GM19395 (cell line): Measurements from ENCODE around the gene PHC2.
"Not testable (repeated sequence)": the region's sequence is repeated elsewhere in the genome, so short reads cannot be mapped to it uniquely, and the experiment has no call there.

Source experiments
- ATAC-seq: cut with Tn5 transposase; IDR thresholded peaks from one replicate; pipeline ENCODE4 v1.9.1; 2021; ENCODE audit warnings: mild to moderate bottlenecking, moderate library complexity; ENCODE audit not compliant: unreplicated experiment

PHC2 gene

DNA sequence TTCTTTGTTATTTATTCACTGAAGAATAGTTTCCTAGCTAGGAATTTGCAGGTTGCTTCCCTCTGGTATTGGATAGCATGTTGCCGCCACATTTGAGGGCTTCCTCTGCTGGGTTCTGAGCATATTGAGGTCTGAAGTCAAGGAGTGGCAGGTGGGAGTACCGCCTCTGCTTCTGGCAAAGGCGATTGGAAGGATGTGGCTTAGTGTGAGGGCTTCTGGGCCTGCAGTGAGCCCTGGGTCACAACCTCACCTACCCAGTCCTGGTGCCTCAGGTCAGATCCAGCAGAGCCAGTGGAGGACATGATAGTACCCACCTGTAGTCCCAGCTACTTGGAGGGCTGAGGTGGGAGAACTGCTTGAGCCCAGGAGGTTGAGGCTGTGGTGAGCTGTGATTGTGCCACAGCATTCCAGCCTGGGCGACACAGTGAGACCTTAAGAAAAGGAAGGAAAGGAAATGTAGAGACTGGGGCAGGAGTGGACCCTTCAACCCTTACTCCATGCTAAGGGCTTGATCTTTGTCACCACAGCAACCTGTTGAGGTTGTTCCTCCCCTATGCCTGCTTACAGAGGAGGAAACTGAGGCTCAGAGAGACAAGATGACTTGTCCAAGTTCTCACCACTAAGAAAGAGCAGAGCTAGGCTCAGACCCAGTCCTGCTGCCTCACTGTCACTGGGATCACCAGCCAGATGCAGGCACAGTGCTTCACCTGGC, 132.8 kb downstream of the PHC2 start:
- no peak for ATAC-seq

DNA sequence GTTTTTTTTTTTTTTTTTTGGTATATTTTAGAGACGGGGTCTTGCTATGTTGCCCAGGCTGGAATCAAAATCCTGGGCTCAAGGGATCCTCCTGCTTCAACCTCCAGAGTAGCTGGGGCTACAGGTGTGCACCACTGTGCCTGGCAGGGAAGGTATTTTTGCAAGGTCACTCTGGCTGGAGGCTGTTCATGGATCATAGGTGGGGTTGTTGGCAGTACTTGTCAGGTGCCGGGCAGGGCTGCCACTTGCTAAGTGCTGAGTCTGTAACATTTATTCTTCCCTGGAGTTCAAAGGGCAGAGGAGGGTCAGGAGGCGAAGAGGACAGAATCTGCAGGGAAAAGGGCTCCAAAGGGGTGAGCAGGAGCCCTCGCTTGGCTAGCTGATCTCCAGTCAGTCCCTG, 134.1 kb downstream of the PHC2 start:
- no peak for ATAC-seq

DNA sequence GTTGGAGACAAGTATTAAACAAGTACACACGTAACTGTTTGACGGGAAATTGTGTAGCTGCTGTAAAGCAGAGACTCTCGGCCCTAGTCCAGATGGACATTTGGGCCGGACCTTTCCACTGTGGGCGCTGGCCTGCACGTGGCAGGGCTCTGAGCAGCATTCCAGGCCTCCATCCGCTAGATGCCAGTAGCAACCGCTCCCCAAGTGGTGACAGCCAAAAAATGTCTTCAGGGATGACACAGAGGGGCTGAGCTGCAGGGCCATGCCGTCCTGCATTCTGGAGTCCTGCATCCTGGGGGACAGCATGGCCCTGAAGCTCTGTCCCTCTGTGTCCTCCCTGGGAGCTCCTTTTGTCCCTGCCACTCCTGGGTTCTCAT, 134.8 kb downstream of the PHC2 start:
- no peak for ATAC-seq

DNA sequence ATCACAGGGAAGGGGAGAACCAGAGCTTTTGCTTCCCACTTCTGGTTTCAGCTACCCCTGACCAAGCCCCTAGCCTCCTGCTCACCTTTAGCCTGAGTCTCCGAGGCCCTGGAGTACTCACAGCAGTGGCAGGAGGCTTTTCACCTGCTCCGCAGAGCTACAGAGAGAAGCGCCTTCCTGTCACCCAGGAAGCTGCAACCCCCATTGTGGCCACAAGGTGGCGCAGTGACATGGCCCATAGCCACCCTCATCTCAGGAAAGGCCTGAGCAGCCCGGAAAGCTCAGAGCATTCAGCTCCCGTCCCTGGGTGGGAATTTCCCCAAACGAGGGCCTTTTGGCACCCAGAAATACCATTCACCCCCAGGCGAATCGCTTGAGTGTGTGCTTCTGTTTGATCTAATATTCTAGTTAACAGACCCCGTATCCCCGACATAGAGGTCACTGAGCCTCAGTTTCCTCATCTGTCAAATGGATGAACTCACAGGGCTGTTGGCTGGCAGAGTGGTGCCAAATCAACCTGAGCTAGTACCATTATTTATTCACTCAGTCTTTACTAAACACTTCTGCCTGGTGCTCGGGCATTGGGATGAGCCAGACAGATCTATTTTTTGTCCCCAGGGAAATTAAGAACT, 135.3 kb downstream of the PHC2 start:
- peak; percentile 82 for ATAC-seq

DNA sequence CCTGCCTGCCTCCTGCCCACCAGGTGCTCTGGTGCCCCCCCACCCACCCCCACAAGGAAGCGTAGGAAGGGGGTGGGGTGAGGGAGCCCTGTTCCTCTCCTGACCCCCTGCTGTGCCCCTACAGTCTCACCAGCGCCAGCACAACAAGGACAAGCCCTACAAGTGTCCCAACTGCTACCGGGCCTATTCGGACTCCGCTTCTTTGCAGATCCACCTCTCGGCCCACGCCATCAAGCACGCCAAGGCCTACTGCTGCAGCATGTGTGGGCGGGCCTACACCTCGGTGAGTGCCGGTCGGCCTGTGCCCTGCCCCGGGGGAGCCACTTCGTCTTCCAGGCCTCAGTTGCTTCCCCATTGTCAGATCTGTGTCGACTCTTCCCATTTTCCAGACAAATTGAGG, 135.9 kb downstream of the PHC2 start:
- no peak for ATAC-seq

DNA sequence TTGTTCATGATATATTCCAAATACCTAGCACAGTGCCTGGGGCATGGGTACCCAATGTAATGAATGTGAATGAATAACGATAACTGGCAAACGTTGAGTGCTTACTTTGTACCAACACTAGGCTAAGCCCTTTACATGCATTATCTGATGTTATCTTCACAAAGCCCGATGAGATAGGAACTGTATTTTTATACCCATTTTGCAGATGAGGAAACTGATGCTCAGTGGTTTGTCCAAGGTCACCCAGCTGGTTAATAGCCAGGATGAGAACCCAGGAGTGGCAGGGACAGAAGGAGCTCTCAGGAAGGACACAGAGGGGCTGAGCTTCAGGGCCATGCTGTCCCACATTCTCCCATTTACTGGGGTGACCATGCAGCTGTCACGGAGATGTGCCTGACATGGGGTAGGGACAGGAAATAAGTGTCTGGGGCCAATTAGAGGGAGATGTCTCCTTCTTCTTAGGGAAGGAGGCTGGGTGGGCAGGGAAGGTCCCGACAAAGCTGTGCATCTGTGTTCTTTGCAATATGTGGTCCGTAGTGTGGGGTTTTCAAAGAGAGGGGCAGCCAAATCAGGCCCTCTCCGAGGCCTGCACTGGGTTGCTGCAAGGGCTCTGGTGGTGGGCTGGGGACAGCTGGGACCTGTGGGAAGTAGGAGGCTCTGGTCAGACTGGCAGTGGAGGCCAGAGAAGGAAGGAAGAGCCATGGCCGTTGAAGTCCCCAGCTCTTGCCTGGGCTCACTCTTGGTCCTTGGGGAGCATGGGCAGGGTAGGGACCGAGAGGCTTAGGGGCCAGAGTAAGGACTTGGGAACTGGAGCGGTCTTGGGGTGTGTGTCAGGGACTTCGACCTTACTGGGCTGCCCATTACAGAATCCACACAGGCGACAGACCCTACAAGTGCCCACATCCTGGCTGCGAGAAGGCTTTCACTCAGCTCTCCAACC, 136.6 kb downstream of the PHC2 start:
- no peak for ATAC-seq

DNA sequence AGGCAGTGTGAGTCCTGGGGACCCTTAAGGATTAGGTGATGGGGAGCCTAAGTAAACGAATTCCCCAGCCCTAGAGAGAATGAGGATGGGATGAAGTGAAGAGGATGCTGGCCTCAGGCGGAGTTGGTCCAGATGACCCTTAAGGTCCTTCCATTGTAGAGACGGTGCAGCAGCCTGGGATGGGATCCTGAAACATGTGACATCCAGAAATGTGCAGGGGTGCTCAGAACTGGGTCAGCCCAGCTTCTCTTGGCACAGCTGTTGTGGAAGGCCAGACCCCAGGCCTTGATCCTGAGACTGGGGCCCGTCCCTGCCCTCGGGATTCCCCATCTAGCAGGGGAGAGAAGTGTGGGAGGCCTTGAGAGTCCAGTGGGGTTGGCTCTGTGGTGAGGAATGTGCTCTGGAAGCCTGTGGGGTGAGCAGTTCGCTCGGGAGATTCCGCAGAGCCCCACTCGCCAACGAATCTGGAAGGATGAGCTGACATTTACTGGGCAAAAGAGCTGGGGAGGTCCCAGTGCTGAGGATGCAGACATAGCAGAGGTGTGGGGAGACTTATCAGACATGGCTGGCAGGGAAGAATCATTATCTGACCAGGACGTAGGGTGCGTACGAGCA, 138.1 kb downstream of the PHC2 start:
- ATAC-seq, result no peak

DNA sequence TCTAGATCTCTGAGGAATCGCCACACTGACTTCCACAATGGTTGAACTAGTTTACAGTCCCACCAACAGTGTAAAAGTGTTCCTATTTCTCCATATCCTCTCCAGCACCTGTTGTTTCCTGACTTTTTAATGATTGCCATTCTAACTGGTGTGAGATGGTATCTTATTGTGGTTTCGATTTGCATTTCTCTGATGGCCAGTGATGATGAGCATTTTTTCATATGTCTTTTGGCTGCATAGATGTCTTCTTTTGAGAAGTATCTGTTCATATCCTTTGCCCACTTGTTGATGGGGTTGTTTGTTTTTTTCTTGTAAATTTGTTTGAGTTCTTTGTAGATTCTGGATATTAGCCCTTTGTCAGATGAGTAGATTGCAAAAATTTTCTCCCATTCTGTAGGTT, 140.3 kb downstream of the PHC2 start:
- not testable (repeated sequence) for ATAC-seq

DNA sequence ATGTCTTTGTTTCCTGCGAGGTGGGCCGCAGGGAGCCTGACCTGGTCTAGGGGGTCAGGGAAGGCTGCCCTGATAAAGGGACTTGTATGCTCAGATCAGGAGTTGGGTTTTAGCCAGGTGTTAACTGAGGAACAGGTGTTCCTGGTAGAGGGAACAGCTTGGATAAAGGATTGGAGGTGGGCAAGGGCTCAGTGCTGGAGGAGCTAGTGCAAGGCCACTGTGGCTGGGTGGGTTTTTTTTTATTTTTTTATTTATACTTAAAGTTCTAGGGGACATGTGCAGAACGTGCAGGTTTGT, 141.1 kb downstream of the PHC2 start:
- ATAC-seq, result no peak

DNA sequence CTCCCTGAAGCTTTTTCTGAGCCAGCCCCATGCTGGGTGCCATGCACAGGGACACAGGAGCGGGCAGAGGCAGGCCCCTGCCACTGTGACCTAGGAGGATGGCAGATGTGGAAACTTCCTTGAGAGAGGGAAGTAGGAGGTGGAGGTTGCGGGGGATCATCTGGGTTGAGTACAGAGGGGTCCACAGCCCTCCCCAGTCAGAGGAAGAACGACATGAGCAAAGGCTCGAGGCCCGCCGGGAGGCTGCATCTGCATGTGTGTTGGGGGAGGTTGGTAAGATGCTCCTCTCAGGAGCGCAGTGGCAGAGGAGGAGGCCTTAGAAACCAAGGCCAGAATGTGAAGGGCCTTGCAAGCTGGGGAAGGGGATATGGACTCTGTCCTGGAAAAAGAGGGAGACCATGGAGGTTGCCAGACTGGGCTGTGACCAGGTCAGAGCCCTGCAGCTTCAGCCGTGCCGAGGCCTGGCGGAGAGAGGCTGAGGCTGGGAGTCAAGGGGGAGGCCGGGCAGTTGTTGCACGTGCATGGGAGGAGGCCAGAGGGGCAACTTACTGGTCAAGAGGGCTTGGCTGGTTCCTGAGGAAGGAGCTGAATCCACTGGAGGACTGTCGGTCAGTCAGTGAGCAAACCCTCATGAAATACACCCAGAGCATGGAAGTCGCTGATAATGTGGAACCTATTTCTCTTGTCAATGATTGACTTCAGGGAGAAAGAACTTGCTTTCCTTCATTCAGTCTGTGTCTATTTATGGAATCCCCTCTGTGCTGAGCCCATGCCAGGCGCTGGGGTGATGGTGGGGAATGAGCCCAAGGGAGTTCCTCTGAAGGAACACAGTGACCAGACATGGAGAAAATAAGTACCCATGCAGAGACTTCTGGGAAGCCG, 141.7 kb downstream of the PHC2 start:
- ATAC-seq, result no peak

DNA sequence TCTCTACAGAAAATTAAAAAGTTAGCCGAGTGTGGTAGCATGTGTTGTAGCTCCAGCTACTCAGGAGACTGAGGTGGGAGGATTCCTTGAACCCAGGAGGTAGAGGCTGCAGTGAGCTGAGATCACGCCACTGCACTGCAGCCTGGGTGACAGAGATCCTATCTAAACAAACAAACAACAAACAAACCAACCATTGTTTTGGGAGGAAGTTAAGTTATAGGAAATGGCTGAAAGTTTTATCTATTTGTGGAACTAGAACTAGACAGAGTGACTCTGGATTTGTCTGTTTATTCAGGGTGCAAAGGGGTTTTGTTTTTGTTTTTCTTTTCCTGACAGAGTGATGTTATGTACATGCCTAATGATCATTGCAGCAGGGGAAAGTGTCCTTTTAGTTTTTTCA, 143.6 kb downstream of the PHC2 start:
- ATAC-seq, result no peak

DNA sequence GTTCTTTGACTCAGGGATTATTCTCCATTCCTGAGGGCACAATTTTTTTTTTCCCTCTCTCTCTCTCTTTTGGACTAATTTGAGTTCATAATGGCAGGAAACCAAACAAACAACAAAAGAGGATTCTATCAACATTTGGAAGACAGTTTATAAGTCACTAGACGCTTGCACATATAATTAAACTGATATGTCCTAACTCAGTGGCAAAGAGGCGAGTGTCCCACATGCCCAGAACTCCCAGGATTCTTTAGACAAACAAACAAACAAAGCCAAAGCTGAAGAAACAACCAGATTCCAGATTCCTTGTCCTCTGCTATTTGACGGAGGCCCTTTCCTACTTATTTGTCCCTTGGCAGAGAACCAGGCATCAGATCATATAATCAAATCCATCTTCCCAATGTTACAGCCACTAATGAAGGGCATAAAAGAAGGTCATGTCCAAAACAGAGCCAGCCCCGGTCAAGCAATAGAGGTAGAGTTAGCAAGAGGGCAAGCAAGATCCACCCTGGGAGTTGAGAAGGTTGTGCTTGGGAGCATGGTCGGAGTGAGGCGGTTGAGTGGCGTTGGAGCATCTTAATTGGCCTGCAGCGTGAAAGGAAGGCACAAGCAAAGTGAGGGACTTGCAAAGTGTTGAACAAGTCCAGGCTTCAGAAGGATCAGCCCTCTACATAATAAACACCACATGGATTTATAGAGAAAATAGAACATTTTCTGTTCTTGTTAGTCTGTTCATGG, 144.3 kb downstream of the PHC2 start:
- ATAC-seq, result no peak

DNA sequence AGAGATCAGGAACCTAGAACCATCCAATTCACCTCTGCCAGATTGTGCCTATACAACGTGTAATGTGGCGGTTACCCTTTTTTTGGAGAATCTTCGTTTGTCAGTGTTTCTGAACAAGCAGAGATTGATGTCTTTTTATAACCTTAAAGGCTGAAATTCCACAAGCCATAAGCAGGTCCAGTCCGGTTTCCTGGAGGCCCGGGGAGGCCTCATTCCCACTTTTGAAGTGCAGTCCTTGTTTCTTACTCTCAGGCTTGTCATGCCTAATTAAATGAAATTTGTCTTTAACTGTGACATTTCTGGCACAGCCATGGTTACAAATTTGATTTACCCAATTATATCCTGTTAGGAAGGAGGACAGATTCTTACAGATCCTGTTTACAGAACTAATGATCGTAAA, 146.8 kb downstream of the PHC2 start:
- ATAC-seq, result no peak

DNA sequence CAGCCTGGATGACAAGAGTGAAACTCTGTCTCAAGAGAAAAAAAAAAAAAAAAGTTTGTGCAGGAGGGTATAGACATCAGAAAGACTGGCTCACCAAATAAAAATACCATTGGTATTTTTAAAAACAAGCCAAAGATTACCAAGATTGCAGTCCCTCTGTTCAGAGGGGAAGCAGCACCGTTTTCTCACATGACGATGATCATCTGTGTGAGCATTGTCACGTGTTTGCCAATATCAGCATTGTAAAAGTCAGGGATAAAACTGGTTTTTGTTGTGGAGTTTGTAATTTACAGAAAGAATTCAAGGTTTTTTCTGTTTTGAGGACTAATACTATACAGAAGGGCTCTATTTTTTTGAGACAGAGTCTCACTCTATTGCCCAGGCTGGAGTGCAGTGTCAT, 148.1 kb downstream of the PHC2 start:
- ATAC-seq, result no peak

DNA sequence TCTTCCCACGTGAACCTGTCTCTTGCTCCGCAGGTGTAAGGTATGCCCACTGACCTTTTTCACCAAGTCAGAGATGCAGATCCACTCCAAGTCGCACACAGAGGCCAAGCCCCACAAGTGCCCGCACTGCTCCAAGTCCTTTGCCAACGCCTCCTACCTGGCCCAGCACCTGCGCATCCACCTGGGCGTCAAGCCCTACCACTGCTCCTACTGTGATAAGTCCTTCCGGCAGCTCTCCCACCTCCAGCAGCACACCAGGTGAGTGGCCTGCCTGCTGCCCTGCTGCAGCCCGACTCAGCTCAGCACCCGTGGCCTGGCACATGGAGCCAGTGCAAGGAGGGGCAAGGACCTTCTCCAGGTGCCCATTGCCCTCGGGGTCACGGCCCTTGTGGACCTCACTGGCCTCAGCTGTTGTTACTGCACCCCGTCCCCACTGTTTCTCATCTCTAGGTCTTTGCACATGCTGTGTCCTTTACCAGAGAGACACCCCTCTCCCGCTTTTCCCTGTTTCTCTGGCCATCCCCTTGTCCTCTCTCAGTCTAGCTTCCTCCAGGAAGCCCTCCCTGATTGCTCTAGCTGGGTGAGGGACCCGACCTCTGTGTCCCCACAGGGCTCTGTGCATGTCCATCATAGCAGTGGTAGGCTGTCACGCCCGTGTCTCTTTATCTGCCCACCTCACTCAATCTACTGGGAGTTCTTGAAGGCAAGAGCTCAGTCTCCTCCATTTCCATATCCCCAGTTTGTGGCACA, 149.2 kb downstream of the PHC2 start:
- no peak for ATAC-seq

DNA sequence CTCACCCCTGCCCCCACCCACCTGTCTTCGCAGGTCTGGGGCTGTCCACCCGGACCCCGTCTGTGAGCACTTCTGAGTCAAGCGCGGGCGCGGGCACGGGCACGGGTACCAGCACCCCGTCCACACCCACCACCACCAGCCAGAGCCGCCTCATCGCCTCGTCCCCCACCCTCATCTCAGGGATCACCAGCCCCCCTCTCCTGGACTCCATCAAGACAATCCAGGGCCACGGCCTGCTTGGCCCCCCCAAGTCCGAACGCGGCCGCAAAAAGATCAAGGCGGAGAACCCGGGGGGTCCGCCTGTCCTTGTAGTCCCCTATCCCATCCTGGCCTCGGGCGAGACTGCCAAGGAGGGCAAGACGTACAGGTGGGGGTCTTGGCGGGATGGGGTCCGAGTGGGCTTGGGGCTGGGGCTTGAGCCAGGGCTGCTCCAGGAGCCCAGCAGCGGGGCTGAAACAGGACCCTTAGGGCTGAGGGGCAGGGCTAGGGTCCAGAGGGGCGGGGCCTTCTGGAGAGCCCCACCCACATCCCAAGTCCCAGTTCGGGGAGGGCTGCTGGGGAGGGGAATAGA, 150.7 kb downstream of the PHC2 start:
- ATAC-seq, result no peak

DNA sequence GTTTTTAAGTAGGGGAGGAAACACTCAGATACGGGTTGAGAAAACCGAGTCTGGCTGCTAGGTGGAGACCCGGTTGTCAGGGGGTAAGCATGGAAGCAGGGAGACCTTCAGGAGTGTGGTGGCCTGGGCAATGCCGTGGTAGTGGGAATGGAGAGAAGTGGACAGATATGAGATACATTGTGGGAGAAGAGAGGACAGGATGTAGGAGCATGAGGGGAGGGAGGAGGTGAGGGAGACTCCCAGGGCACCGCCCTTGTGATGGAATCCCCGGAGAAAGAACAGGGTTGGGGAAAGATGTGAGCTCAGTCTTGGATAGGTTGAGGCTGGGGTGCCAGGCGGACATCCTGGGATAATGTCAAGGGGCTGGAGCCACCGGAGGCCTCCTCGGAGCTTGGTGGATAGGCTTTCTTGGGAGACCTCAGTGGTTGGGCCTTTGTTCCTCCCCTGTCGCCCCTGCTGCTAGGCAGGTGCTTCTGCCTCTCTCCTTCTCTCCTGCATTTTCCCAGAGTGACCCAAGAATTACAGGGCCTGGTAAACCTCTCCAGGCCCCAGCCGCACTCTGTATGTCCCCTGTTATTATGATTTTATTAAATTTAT, 153.3 kb downstream of the PHC2 start:
- no peak for ATAC-seq

DNA sequence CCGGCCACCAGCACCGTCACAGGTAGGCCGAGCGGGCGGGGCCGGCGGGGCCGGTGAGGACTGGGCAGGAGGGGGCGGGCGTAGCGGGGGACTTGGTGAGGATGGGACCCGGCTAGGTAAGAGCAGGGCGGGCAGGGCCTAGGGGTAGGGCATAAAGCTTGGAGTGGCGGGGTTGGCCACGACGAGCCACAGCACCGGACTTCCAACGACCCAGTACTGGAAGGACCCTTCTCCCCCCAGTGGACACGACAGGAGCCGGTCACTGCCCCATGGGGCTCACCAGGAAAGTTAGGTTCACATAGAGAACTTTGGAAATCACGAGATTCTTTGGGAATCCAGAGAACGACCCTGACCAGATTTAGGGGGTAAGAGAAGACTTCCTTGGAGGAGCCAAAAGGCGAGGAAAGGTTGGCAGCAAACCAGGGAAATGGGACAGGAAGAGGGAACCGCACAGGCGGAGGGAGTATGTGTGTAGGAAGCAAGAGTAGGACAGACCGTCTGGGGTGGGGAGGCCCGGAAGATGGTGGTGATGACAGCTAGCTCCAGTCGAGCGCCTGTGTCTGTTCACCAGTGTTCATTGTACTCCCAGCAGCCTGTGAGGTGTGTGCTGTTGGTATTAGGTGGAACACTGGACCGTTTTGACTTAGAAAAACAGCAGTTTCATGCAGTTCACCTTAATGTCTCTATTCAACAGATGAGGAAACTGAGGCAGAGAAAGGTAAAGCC, 154.2 kb downstream of the PHC2 start:
- ATAC-seq, result no peak
